ENCODE results near the gene AGFG2.
A peak's percentile ranks its signal among the peaks of the same experiment; 100 is the strongest.
"Not testable (repeated sequence)": the region's sequence is repeated elsewhere in the genome, so short reads cannot be mapped to it uniquely, and the experiment has no call there.

The AGFG2 gene

GRCh38 chr7:100555701-100556100, 16.7 kb downstream of the AGFG2 start:
- DNase-seq, result no peak

DNA sequence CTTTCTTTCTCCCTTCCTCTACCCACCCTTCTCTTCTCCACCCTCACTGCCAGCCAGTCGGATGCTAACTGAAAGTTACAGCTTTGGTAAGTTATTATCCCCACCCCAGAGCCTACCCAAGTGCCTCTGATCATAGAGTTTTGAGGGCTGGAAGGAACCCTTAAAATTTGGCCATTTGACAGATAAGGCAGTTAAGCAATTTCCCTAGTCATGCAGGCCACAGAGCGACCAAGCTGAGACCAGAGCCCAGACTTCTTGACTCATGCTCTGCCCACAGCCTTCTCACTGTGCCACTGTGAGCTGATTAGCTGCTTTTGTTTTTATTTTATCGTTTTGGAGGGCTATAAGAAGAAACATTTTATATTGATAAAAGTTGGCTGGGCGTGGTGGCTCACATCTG, 17.5 kb downstream of the AGFG2 start:
- peak; percentile 57 to 66 for DNase-seq

GRCh38 chr7:100559127-100559526, 20.1 kb downstream of the AGFG2 start:
- DNase-seq, result no peak

DNA sequence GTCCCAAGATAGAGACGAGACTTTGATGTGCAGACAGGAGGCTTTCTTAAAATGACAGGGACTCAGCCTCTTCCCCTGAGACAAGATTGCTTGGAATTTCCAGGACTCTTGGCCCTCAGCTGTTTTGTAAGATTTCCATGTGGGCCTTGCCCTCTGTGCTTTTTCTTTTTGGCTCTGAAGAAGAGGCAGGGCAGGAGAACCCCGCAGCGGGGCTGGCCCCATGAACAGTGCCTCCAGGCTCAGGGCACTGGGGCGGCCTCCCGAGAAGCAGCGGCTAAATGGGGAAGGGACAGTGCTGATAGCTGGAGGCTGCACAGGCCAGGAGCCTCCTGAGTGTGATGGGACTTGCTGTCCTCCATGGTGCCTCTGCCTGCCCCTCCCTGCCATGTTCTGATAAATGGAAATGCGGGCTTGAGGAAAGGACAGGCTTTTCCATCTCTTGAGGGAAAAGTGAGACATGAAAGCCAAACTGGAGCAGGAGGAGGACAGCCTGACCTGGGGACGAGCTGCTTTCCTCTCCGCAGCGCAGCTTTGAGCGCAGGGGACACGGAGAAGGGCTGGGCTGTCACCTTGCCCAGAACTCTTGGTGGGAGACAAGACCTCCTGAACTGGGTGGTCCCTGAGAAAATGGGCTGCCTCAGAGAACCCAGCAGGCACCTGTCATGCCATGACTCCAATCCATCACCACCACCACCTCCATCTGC, 22.6 kb downstream of the AGFG2 start:
- no peak for DNase-seq

GRCh38 chr7:100562195-100563099, 23.4 kb downstream of the AGFG2 start:
- no peak for DNase-seq

GRCh38 chr7:100563100-100563564, 24.1 kb downstream of the AGFG2 start:
- no peak for DNase-seq

GRCh38 chr7:100563809-100564400, 24.9 kb downstream of the AGFG2 start:
- DNase-seq, result peak; percentile 46 to 93

- not testable (repeated sequence) for DNase-seq
Measured at GRCh38 chr7:100564405-100564804, 25.4 kb downstream of the AGFG2 start.

DNA sequence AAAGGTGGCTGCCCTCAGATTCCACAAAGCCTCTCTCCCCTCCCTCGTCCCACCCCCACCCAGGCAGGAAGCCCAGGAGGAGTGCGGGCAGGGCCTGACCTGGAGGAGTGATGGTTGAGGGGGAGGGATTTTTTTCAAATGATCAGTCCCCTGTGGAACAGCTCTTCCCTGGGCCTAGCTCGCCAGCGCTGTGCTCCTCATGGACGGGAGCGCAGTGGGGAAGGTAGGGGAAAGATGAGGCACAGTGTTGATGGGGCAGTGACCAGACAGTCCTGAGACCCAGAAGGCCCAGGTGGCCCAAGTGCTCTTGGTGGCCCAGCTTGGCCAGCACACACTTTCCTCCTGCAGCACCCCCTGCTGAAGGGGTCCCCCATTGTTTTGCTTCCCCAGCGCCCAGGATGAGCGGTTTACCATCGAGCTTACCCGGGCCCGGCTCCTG, 26.1 kb downstream of the AGFG2 start:
- no peak for DNase-seq

GRCh38 chr7:100566018-100566531, 27.1 kb downstream of the AGFG2 start:
- DNase-seq, result no peak

GRCh38 chr7:100567031-100567730, 28.2 kb downstream of the AGFG2 start:
- no peak for DNase-seq

GRCh38 chr7:100567751-100568175, 28.8 kb downstream of the AGFG2 start:
- DNase-seq, result no peak

- DNase-seq, result no peak
Measured at GRCh38 chr7:100568176-100568895, 29.3 kb downstream of the AGFG2 start.

DNA sequence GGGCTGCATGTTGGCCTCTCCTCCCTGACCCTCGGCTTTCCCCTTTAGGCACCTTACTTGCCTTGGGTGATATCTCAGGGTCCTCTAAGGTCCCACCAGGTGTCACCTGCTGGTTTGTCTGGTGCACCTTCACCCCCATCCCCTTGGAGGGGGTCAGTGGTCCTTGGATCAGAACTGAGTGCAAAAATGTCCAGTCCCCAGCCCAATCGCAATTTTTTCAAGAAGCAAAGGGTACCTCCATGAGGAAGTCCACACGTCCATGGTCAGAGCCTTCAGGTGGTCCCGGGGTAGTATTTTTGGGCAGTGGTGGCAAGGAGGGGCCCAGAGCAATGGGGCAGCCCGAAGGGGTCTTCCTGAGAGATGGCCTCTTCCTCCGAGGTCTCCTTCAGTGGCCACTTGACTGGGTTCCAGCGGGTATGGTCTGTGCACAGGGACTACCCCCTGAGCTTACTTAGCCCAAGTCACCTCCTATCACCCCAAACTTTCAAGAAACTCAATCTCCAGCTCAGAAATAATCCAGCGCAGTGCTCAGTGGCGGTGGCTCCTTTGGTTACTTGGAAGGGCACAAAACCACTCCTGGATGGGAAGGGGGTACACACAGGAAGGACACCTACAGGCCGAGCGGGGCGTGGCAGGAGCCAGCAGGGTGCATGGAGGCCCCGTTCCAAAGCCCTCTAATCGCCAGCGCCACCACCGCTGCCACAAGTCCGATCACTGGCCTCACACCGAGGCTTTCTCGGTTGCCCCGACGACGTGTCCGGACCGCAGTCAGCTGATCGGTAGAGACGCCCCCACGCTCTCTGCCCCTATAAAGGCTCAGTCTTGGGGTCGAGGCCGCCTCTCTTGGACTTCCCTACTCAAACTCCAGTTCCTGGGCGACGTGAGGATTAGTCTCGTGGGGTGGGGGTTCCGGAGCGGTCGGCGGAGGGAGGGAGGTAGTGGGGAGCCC, 30.2 kb downstream of the AGFG2 start:
- peak; percentile 44 to 57 for DNase-seq

- no peak for DNase-seq
Measured at GRCh38 chr7:100570954-100571828, 32.2 kb downstream of the AGFG2 start.

- DNase-seq, result no peak
Measured at GRCh38 chr7:100571829-100572116, 32.8 kb downstream of the AGFG2 start.

- no peak for DNase-seq
Measured at GRCh38 chr7:100572281-100572948, 33.4 kb downstream of the AGFG2 start.

- no peak for DNase-seq
Measured at GRCh38 chr7:100572949-100573675, 34.1 kb downstream of the AGFG2 start.

Measured in inflammatory macrophage treated with lipopolysaccharide for 1 hour (primary cell).